Measurements from ENCODE around the gene UNC45A. TPM values are rescaled to one million over a fixed set of nuclear protein-coding genes. Genes with fewer than 3 reads are reported as not detected.
A peak's percentile ranks its signal among the peaks of the same experiment; 100 is the strongest.

Gene UNC45A
- total RNA-seq, 4 donors from 2014 or later = 42.8 to 89.5 (median 65.4) TPM

GRCh38 chr15:90955624-90956273 is 20.7 kb downstream of the UNC45A start:
- intact Hi-C loops (cut with DNase I; ENCODE audit: low total_unique reads) = loop anchor here (2.0 kb wide), 1 partner anchor 39 kb away; the partner anchor contains the start of gene PRC1
- H3K9me3 ChIP-seq = no peaks in the 10 kb centered on the region
- no peak for DNase-seq
- TF ChIP-seq CTCF (IDR thresholded peaks at IDR 0.05) = no peak
- no peak for TF ChIP-seq POLR2A (IDR thresholded peaks at IDR 0.05)
- no peak overlapping the region for H3K27ac ChIP-seq
- H3K4me1 ChIP-seq = peaks cover 0 to 5% of the 10 kb centered on the region in 2 donors
- no peak overlapping the region for H3K4me3 ChIP-seq
- no peaks in the 10 kb centered on the region for H3K36me3 ChIP-seq
- no peaks in the 10 kb centered on the region for H3K27me3 ChIP-seq

GRCh38 chr15:90956274-90957030 is 21.4 kb downstream of the UNC45A start:
- peak; percentile 72 to 82 for DNase-seq

GRCh38 chr15:90957031-90957790 is 22.1 kb downstream of the UNC45A start:
- Histone ChIP-seq H3K9me3 (no peaks in the 10 kb centered on the region), H3K27me3 (no peaks in the 10 kb centered on the region), H3K4me3 (peak overlapping the region; percentile 58 to 59), H3K4me1 (peaks cover 0 to 5% of the 10 kb centered on the region in 2 donors), H3K36me3 (no peaks in the 10 kb centered on the region), H3K27ac (peak overlapping the region; percentile 57 to 73)
- intact Hi-C loops (cut with DNase I; ENCODE audit: low total_unique reads) = loop anchor here (2.0 kb wide), 1 partner anchor 38 kb away; the partner anchor contains the start of gene PRC1
- no peak for DNase-seq
- TF ChIP-seq POLR2A (IDR thresholded peaks at IDR 0.05) = no peak
- TF ChIP-seq CTCF (IDR thresholded peaks at IDR 0.05) = no peak

More at GRCh38 chr15:90956274-90957030, 21.4 kb downstream of the UNC45A start:
- Histone ChIP-seq H3K27ac (peak overlapping the region; percentile 57 to 73), H3K4me1 (peaks cover 0 to 5% of the 10 kb centered on the region in 2 donors), H3K4me3 (peak overlapping the region; percentile 58 to 59), H3K27me3 (no peaks in the 10 kb centered on the region), H3K36me3 (no peaks in the 10 kb centered on the region), H3K9me3 (no peaks in the 10 kb centered on the region)
- intact Hi-C loops (cut with DNase I; ENCODE audit: low total_unique reads) = loop anchor here (2.0 kb wide), 1 partner anchor 38 kb away; the partner anchor contains the start of gene PRC1
- TF ChIP-seq CTCF (IDR thresholded peaks at IDR 0.05) (peak; percentile 82 to 98 (median 88)), POLR2A (IDR thresholded peaks at IDR 0.05) (no peak)

GRCh38 chr15:90957791-90958190 is 22.7 kb downstream of the UNC45A start:
- peaks cover 0 to 5% of the 10 kb centered on the region in 2 donors for H3K4me1 ChIP-seq

More at GRCh38 chr15:90957791-90958190, 22.7 kb downstream of the UNC45A start:
- DNase-seq = no peak
- TF ChIP-seq CTCF (IDR thresholded peaks at IDR 0.05) = no peak
- no peak for TF ChIP-seq POLR2A (IDR thresholded peaks at IDR 0.05)
- Histone ChIP-seq H3K27me3 (no peaks in the 10 kb centered on the region), H3K9me3 (no peaks in the 10 kb centered on the region), H3K4me3 (peak overlapping the region; percentile 58 to 59), H3K36me3 (no peaks in the 10 kb centered on the region), H3K27ac (peak overlapping the region in 1 of 2 donors; percentile 73)
- intact Hi-C loops (cut with DNase I; ENCODE audit: low total_unique reads) = loop anchor here (2.0 kb wide), 1 partner anchor 37 kb away; the partner anchor contains the start of gene PRC1
